NB4 (cell line): Measurements from ENCODE around the gene RAB8A.

Source experiments
- POLR2A ChIP-seq: IDR thresholded peaks from 2 replicates; pipeline ENCODE4 v1.6.1; 2011; ENCODE audit warnings: mild to moderate bottlenecking; ENCODE audit not compliant: insufficient read length; ENCODE audit errors: extremely low read depth
- TF ChIP-seq, protein P1 (sequence below): IDR thresholded peaks from one replicate; pipeline ENCODE4 v1.5.1; 2012; ENCODE audit warnings: low read depth, low read length
- TF ChIP-seq, protein P2 (sequence below): IDR thresholded peaks from 2 replicates; pipeline ENCODE4 v1.6.1; 2011; ENCODE audit warnings: low read depth, low read length

DNA sequence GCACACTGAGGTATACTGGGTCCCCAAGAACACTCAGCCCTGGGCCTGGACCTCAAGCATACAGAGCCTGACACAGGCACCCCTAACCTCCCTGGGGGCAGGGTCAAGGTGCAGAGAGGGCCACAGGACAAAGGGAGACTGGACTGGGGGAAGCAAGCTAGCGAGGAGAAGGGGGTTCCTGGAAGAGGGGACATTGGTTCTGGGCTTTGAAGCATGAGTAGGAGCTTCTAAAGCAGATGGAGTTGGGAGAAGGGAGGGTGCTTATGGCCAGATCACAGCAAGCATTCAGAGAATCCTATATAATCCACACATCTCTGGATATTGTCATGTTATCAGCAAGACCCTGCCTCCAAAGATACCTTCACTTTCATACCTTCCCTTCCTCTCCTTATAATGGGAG is 58.4 kb downstream of the RAB8A start:
- TF ChIP-seq, protein P1, sequence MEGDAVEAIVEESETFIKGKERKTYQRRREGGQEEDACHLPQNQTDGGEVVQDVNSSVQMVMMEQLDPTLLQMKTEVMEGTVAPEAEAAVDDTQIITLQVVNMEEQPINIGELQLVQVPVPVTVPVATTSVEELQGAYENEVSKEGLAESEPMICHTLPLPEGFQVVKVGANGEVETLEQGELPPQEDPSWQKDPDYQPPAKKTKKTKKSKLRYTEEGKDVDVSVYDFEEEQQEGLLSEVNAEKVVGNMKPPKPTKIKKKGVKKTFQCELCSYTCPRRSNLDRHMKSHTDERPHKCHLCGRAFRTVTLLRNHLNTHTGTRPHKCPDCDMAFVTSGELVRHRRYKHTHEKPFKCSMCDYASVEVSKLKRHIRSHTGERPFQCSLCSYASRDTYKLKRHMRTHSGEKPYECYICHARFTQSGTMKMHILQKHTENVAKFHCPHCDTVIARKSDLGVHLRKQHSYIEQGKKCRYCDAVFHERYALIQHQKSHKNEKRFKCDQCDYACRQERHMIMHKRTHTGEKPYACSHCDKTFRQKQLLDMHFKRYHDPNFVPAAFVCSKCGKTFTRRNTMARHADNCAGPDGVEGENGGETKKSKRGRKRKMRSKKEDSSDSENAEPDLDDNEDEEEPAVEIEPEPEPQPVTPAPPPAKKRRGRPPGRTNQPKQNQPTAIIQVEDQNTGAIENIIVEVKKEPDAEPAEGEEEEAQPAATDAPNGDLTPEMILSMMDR: no peak
- TF ChIP-seq POLR2A: no peak
- TF ChIP-seq, protein P2, sequence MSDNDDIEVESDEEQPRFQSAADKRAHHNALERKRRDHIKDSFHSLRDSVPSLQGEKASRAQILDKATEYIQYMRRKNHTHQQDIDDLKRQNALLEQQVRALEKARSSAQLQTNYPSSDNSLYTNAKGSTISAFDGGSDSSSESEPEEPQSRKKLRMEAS: no peak
